ENCODE results near the gene PRKX. TPM values are rescaled to one million over a fixed set of nuclear protein-coding genes. Genes with fewer than 3 reads are reported as not detected.
"Not testable (repeated sequence)": the region's sequence is repeated elsewhere in the genome, so short reads cannot be mapped to it uniquely, and the experiment has no call there.

Gene PRKX
- total and polyA plus RNA-seq, 2 of the 4 experiments (the other 2 are of a cell fraction) = 7.2 to 14.9 TPM

- H4K8ac ChIP-seq (ENCODE audit: low read depth in 2 of 2, low read length in 2 of 2); POLR2A ChIA-PET (ENCODE audit: unreplicated experiment); dilution Hi-C loops (cut with HindIII; ENCODE audit: low sequenced_read_pairs, unreplicated experiment); H3K27ac ChIP-seq (ENCODE audit: insufficient read depth, low read length); H3K23ac ChIP-seq (ENCODE audit: low read depth, low read length); CTCF ChIA-PET; intact Hi-C loops (cut with micrococcal nuclease); H2AFZ ChIP-seq (replicated peaks; ENCODE audit: low read length, poor library complexity); H3K4me2 ChIP-seq (ENCODE audit: low read depth, low read length); H2BK20ac ChIP-seq (ENCODE audit: low read depth, low read length); H3K4me1 ChIP-seq (ENCODE audit: control insufficient read depth, insufficient read depth, low read length); H2BK5ac ChIP-seq (ENCODE audit: low read depth, low read length, poor library complexity, severe bottlenecking); H2AK9ac ChIP-seq (replicated peaks; ENCODE audit: low read depth, low read length, poor library complexity); H3K14ac ChIP-seq (replicated peaks; ENCODE audit: low read depth, low read length); H3K18ac ChIP-seq (ENCODE audit: low read depth, low read length); H3K9ac ChIP-seq (ENCODE audit: low read depth, low read length); DNase-seq; H3K9me3 ChIP-seq (ENCODE audit: control insufficient read depth, insufficient read depth, low read length); H2BK15ac ChIP-seq (ENCODE audit: low read depth, low read length); H2AK5ac ChIP-seq (ENCODE audit: low read depth, low read length); H3K4me3 ChIP-seq (ENCODE audit: insufficient read depth, low read depth, low read length); BruUV-seq (replicated peaks); H3K4ac ChIP-seq (ENCODE audit: low read depth, low read length); H4K20me1 ChIP-seq (ENCODE audit: insufficient read depth, low read length); H3K9me1 ChIP-seq (ENCODE audit: insufficient read depth, low read length); H3K27me3 ChIP-seq (ENCODE audit: control insufficient read depth, insufficient read depth, low read length); H2BK120ac ChIP-seq (ENCODE audit: low read depth, low read length); H3K56ac ChIP-seq (ENCODE audit: extremely low read depth, insufficient read depth, low read length); H4K91ac ChIP-seq (ENCODE audit: insufficient read depth, low read depth, low read length); H4K5ac ChIP-seq (ENCODE audit: low read depth, low read length); in situ Hi-C loops (cut with MboI; ENCODE audit: low sequenced_read_pairs); ATAC-seq (ENCODE audit: low read depth); H3K36me3 ChIP-seq (ENCODE audit: control insufficient read depth, insufficient read depth, low read length): not testable (repeated sequence)
- 68% methylated on average over 13 of the region's 38 CpGs; no CpG with 5 or more reads in 1 of the 2 experiments for WGBS, 2 experiments (ENCODE audit: extremely low coverage in 2 of 2, insufficient read length in 1 of 2)
- H3K79me1 ChIP-seq (ENCODE audit: low read depth in 1 of 2, low read length in 2 of 2) = peaks cover 0 to 13% of the 10 kb centered on the region in 2 experiments; a peak in 1 of 4 replicates
Measured at GRCh38 chrX:3714706-3715479, 1.4 kb upstream of the PRKX start.
